Tibial nerve (tissue), 4 donors: Measurements from ENCODE around the gene INPP4B.

Experiments
- EP300 ChIP-seq, 2 donors: sonication (generic); formaldehyde crosslinking; IDR thresholded peaks; one replicate each; pipeline ENCODE4 v1.6.1; 2017; ENCODE audit warnings: antibody characterized with exemption in 2 of 2, mild to moderate bottlenecking in 1 of 2
- POLR2A ChIP-seq, 2 donors: fragments of 450-650 bp; IDR thresholded peaks; one replicate each; pipeline ENCODE4 v1.6.1; 2017; ENCODE audit warnings: antibody characterized with exemption in 2 of 2, mild to moderate bottlenecking in 2 of 2, moderate library complexity in 2 of 2
- TF ChIP-seq, protein P1 (sequence below), 5 experiments: fragments of 200-600 bp in 3 of 5; fragments of 450-650 bp in 2 of 5; sonication (generic) in 3 of 5; IDR thresholded peaks; one replicate each; pipeline ENCODE4 v1.5.1; 2016 to 2019; ENCODE audit warnings: antibody characterized with exemption in 5 of 5, mild to moderate bottlenecking in 3 of 5, moderate library complexity in 2 of 5

DNA sequence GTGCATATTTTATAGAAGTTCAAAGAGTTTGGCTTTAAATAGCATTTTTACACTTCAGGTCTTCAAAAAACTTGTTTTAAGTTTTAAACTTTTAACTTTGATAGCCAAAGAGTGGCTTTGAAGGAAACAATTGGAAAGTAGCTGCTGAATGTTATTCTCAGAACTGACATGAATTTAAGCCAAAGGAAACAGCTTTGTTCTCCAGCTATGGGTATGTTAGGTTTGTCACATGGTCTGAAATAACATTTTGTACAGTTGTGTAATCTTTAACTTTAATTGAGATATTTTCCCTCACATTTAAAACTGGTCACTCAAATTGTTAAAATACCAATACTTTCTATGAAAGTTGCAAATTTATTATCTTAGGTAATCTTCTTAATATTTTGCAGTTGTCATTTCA lies 645.1 kb downstream of the INPP4B start:
- TF ChIP-seq, protein P1, sequence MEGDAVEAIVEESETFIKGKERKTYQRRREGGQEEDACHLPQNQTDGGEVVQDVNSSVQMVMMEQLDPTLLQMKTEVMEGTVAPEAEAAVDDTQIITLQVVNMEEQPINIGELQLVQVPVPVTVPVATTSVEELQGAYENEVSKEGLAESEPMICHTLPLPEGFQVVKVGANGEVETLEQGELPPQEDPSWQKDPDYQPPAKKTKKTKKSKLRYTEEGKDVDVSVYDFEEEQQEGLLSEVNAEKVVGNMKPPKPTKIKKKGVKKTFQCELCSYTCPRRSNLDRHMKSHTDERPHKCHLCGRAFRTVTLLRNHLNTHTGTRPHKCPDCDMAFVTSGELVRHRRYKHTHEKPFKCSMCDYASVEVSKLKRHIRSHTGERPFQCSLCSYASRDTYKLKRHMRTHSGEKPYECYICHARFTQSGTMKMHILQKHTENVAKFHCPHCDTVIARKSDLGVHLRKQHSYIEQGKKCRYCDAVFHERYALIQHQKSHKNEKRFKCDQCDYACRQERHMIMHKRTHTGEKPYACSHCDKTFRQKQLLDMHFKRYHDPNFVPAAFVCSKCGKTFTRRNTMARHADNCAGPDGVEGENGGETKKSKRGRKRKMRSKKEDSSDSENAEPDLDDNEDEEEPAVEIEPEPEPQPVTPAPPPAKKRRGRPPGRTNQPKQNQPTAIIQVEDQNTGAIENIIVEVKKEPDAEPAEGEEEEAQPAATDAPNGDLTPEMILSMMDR (IDR thresholded peaks at IDR 0.05), result no peak
- TF ChIP-seq EP300 (IDR thresholded peaks at IDR 0.05) (no peak), POLR2A (IDR thresholded peaks at IDR 0.05) (no peak)
